ENCODE results near the gene FCHO1.

FCHO1 gene

DNA sequence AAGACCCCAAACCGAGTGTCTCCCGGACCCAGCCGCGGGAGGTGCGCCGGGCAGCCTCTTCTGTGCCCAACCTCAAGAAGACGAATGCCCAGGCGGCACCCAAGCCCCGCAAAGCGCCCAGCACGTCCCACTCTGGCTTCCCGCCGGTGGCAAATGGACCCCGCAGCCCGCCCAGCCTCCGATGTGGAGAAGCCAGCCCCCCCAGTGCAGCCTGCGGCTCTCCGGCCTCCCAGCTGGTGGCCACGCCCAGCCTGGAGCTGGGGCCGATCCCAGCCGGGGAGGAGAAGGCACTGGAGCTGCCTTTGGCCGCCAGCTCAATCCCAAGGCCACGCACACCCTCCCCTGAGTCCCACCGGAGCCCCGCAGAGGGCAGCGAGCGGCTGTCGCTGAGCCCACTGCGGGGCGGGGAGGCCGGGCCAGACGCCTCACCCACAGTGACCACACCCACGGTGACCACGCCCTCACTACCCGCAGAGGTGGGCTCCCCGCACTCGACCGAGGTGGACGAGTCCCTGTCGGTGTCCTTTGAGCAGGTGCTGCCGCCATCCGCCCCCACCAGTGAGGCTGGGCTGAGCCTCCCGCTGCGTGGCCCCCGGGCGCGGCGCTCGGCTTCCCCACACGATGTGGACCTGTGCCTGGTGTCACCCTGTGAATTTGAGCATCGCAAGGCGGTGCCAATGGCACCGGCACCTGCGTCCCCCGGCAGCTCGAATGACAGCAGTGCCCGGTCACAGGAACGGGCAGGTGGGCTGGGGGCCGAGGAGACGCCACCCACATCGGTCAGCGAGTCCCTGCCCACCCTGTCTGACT is 24.1 kb upstream of the FCHO1 start:
- H3K9me3 Mint-ChIP-seq: peaks cover 4% of the 10 kb centered on the region
- H3K27me3 Mint-ChIP-seq (ENCODE audit: low read depth): no peaks in the 10 kb centered on the region
- peaks cover 8% of the 10 kb centered on the region for H3K4me1 Mint-ChIP-seq

DNA sequence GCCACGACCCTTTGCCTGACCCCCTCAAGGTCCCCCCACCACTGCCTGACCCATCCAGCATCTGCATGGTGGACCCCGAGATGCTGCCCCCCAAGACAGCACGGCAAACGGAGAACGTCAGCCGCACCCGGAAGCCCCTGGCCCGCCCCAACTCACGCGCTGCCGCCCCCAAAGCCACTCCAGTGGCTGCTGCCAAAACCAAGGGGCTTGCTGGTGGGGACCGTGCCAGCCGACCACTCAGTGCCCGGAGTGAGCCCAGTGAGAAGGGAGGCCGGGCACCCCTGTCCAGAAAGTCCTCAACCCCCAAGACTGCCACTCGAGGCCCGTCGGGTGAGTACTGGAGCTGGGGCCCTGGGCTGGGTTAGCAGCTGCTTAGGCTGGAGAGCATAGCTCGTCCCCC is 23.4 kb upstream of the FCHO1 start:
- peaks cover 10% of the 10 kb centered on the region for H3K4me1 Mint-ChIP-seq
- TF ChIP-seq, protein P1, sequence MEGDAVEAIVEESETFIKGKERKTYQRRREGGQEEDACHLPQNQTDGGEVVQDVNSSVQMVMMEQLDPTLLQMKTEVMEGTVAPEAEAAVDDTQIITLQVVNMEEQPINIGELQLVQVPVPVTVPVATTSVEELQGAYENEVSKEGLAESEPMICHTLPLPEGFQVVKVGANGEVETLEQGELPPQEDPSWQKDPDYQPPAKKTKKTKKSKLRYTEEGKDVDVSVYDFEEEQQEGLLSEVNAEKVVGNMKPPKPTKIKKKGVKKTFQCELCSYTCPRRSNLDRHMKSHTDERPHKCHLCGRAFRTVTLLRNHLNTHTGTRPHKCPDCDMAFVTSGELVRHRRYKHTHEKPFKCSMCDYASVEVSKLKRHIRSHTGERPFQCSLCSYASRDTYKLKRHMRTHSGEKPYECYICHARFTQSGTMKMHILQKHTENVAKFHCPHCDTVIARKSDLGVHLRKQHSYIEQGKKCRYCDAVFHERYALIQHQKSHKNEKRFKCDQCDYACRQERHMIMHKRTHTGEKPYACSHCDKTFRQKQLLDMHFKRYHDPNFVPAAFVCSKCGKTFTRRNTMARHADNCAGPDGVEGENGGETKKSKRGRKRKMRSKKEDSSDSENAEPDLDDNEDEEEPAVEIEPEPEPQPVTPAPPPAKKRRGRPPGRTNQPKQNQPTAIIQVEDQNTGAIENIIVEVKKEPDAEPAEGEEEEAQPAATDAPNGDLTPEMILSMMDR (IDR thresholded peaks at IDR 0.05; ENCODE audit: unreplicated experiment in 3 of 3): no peak
- no peaks in the 10 kb centered on the region for H3K27me3 Mint-ChIP-seq (ENCODE audit: low read depth)
- no peak overlapping the region for H3K4me3 Mint-ChIP-seq
- H3K27ac Mint-ChIP-seq: no peak overlapping the region
- H3K36me3 Mint-ChIP-seq (ENCODE audit: low read depth): peaks cover 54% of the 10 kb centered on the region
- H3K9me3 Mint-ChIP-seq: peaks cover 4% of the 10 kb centered on the region

More for the DNA sequence above, 24.1 kb upstream of the FCHO1 start:
- TF ChIP-seq, protein P1 (IDR thresholded peaks at IDR 0.05; ENCODE audit: unreplicated experiment in 3 of 3): no peak
- H3K4me3 Mint-ChIP-seq: no peak overlapping the region
- no peak overlapping the region for H3K27ac Mint-ChIP-seq
- peaks cover 50% of the 10 kb centered on the region for H3K36me3 Mint-ChIP-seq (ENCODE audit: low read depth)

DNA sequence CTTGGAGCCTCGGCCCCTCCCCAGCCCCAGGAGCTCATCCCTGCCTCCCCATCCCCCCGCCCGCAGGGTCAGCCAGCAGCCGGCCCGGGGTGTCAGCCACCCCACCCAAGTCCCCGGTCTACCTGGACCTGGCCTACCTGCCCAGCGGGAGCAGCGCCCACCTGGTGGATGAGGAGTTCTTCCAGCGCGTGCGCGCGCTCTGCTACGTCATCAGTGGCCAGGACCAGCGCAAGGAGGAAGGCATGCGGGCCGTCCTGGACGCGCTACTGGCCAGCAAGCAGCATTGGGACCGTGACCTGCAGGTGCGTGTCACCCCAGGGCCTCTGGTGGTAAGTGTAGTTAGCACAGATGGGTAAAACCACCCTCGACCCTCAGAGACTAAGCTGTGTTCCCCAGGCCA is 18.1 kb upstream of the FCHO1 start:
- Mint-ChIP-seq H3K27me3 (ENCODE audit: low read depth) (no peaks in the 10 kb centered on the region), H3K27ac (no peak overlapping the region), H3K36me3 (ENCODE audit: low read depth) (peaks cover 63% of the 10 kb centered on the region), H3K4me3 (no peak overlapping the region), H3K4me1 (peaks cover 5% of the 10 kb centered on the region), H3K9me3 (peaks cover 4% of the 10 kb centered on the region)
- TF ChIP-seq, protein P1 (IDR thresholded peaks at IDR 0.05; ENCODE audit: unreplicated experiment in 3 of 3): no peak

DNA sequence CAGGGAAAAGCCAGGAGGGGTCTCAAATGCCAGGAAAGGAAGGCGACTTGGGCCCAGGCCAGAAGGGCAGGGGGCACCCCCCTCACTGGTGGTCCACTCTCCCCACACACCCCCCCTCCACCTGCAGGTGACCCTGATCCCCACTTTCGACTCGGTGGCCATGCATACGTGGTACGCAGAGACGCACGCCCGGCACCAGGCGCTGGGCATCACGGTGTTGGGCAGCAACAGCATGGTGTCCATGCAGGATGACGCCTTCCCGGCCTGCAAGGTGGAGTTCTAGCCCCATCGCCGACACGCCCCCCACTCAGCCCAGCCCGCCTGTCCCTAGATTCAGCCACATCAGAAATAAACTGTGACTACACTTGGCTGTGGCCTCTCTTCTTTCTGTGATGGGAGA is 17.1 kb upstream of the FCHO1 start:
- Mint-ChIP-seq H3K4me3 (no peak overlapping the region), H3K9me3 (peaks cover 4% of the 10 kb centered on the region), H3K27ac (no peak overlapping the region), H3K4me1 (peaks cover 14% of the 10 kb centered on the region), H3K27me3 (ENCODE audit: low read depth) (peaks cover 2% of the 10 kb centered on the region), H3K36me3 (ENCODE audit: low read depth) (peaks cover 58% of the 10 kb centered on the region)
- TF ChIP-seq, protein P1 (IDR thresholded peaks at IDR 0.05; ENCODE audit: unreplicated experiment in 3 of 3): no peak

DNA sequence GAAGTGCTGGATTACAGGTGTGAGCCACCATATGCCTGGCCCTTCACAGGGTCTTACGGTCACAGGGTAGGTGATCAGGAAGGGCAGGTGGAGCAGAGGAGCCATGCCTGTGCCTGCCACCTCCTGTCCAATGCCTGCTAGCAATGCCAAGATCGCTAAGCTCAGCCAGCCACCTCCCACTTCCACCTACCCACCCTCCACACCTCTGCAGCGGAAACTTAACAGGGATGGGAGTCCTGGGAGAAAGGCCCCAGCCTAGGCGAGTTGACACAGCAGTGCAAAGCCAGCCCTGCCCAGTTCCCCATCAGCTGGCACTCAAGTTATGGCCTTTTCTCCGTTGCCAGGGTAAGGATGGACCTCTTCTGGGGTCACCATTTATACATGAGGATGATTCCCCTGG is 15.9 kb upstream of the FCHO1 start:
- peaks cover 45% of the 10 kb centered on the region for H3K36me3 Mint-ChIP-seq (ENCODE audit: low read depth)
- TF ChIP-seq, protein P1 (IDR thresholded peaks at IDR 0.05; ENCODE audit: unreplicated experiment in 3 of 3): no peak
- peaks cover 4% of the 10 kb centered on the region for H3K9me3 Mint-ChIP-seq
- H3K4me3 Mint-ChIP-seq: no peak overlapping the region
- no peak overlapping the region for H3K27ac Mint-ChIP-seq
- H3K27me3 Mint-ChIP-seq (ENCODE audit: low read depth): peaks cover 4% of the 10 kb centered on the region
- peaks cover 15% of the 10 kb centered on the region for H3K4me1 Mint-ChIP-seq

DNA sequence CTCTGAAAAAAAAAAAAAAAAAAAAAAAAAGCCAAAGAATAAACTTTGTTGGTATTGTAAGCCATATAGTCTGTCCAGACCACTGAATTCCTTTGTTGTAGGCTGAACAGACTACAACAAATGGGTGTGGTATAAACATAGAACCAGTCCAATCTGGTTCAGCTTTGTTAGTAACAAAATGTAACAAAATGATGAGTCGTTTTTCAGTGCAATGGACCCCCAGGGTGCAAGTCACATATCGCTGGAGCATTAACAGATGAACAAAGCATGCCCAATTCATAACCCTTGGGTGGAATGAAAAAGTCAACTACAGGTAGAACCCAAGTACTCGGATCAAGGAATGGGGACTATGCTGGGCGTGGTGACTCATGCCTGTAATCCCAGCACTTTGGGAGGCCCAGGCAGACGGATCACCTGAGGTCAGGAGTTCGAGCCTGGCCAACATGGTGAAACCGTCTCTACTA is 13.6 kb upstream of the FCHO1 start:
- Mint-ChIP-seq H3K4me1 (peaks cover 11% of the 10 kb centered on the region), H3K27ac (peak overlapping the region in 1 of 3 experiments; percentile 40), H3K4me3 (no peak overlapping the region), H3K9me3 (peaks cover 4% of the 10 kb centered on the region), H3K27me3 (ENCODE audit: low read depth) (peaks cover 4% of the 10 kb centered on the region), H3K36me3 (ENCODE audit: low read depth) (peaks cover 32% of the 10 kb centered on the region)
- TF ChIP-seq, protein P1 (IDR thresholded peaks at IDR 0.05; ENCODE audit: unreplicated experiment in 3 of 3): no peak
